HG02943 (cell line): Measurements from ENCODE around the gene DCTN2.
A peak's percentile ranks its signal among the peaks of the same experiment; 100 is the strongest.

Source experiments
- ATAC-seq: cut with Tn5 transposase; IDR thresholded peaks from one replicate; pipeline ENCODE4 v1.9.1; 2021; ENCODE audit warnings: mild to moderate bottlenecking, low read depth, moderate library complexity; ENCODE audit not compliant: unreplicated experiment

Gene DCTN2

GRCh38 chr12:57529831-57530230 is 17.2 kb downstream of the DCTN2 start:
- no peak for ATAC-seq

- ATAC-seq = no peak
Measured at GRCh38 chr12:57528831-57529555, 18.0 kb downstream of the DCTN2 start.

DNA sequence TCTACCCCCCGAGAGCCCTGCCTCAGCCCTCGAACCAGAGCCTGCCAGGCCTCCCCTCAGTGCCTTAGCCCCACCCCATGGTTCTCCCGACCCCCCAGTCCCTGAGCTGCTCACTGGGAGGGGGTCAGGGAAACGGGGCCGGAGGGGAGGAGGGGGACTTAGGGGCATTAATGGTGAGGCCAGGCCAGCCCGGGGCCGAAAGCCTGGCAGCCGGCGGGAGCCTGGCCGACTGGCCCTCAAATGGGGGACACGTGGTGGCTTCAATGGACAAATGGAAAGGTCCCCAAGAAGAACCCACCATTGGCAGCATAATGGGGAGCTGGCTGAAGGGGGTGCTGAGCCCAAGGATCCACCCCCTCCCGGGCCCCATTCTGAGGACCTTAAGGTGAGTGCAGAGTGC is 18.8 kb downstream of the DCTN2 start:
- ATAC-seq = no peak

DNA sequence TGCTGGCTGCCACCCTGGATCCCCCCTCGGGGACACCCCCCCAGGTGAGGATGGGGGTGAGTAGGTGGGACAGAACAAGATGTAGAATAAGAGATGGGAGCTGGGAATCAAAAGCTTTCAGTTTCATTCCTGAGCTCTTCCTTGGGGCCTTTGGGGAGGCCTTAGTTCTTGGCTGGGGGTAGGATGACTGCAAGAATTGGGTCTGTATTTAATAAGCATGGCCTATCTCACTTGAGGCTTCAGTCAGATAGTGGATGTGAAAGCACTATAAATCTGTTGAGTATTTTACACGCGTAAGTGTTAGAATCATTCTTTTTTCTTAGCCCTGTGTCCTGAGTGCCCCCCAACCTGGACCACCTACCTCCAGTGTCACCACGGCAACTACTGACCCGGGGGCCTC is 19.8 kb downstream of the DCTN2 start:
- no peak for ATAC-seq

DNA sequence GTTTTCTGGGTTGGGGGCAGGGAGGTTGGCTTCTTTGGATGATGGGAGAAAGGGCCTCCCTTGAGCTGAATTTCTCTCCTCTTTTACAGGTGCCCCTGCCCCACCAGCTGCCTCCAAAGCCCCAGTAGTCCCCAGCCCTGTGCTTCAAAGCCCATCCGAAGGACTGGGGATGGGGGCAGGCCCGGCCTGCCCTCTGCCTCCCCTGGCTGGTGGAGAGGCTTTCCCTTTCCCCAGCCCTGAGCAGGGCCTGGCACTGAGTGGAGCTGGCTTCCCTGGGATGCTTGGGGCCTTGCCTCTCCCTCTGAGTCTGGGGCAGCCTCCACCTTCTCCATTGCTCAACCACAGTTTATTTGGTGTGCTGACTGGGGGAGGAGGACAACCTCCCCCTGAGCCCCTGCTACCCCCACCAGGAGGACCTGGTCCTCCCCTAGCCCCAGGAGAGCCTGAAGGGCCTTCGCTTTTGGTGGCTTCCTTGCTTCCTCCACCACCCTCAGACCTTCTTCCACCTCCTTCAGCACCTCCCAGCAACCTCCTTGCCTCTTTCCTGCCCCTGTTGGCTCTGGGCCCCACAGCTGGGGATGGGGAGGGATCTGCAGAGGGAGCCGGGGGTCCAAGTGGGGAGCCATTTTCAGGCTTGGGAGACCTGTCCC is 20.4 kb downstream of the DCTN2 start:
- ATAC-seq = no peak

DNA sequence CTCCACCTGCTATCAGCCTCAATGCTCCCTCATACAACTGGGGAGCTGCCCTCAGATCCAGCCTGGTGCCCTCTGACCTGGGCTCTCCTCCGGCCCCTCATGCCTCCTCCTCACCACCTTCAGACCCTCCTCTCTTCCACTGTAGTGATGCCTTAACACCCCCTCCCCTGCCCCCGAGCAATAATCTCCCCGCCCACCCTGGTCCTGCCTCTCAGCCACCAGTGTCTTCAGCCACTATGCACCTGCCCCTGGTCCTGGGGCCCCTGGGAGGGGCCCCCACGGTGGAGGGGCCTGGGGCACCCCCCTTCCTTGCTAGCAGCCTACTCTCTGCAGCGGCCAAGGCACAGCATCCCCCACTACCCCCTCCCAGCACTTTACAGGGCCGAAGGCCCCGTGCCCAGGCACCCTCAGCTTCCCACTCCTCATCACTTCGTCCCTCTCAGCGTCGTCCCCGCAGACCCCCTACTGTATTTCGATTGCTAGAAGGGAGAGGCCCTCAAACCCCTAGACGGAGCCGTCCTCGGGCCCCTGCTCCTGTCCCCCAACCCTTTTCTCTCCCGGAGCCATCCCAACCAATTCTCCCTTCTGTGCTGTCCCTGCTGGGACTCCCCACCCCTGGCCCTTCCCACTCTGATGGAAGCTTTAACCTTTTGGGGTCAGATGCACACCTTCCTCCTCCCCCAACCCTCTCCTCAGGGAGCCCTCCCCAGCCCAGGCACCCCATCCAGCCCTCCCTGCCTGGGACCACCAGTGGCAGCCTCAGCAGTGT is 21.2 kb downstream of the DCTN2 start:
- no peak for ATAC-seq

GRCh38 chr12:57524814-57525614 is 22.0 kb downstream of the DCTN2 start:
- ATAC-seq = no peak

GRCh38 chr12:57523706-57524614 is 23.0 kb downstream of the DCTN2 start:
- no peak for ATAC-seq

DNA sequence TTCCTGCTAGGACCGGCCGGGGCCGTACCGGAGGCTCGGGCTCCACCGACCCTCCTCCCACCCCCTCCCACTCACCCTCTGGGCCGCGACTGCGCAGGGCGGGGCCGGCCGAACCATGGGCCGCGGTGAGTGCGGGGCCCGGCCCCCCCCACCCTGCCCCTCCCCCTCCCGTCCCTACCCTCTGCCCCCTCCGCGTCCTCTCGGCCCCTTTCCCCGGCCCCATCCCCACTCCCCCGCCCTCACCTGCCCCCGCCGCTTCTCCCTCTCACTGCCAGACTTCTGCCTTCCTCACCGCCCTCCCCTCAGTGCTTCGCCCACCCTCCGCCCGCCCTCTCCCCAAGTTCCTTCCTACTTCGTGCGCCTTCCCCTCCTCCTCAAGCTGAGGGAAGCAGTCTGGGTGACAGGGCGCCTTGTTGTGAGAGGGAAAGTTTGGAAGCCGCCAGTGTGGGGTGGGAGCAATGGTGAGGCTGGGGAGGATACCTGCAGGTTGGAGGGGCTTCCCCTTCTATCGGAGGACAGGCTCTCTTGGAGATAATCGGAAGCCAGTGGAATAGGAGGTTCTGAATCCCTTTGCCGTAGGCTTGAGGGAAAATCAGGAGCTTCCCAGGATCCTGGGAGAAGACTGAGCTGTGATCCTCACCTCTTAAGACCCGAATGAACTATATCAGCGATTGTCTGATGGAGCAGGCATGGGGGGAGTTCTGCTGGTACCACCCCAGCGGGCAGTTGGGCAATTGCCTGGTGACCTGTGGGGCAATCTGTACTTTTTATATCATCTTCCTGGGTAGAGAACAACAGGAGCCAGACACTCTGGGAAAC is 23.9 kb downstream of the DCTN2 start:
- ATAC-seq = no peak

- ATAC-seq = peak; percentile 35
Measured at GRCh38 chr12:57522011-57522886, 24.7 kb downstream of the DCTN2 start, which contains the start of gene MBD6. MBD6 (plus strand) TSS chr12:57522824; CDS start chr12:57524304, 1,480 bp downstream.

DNA sequence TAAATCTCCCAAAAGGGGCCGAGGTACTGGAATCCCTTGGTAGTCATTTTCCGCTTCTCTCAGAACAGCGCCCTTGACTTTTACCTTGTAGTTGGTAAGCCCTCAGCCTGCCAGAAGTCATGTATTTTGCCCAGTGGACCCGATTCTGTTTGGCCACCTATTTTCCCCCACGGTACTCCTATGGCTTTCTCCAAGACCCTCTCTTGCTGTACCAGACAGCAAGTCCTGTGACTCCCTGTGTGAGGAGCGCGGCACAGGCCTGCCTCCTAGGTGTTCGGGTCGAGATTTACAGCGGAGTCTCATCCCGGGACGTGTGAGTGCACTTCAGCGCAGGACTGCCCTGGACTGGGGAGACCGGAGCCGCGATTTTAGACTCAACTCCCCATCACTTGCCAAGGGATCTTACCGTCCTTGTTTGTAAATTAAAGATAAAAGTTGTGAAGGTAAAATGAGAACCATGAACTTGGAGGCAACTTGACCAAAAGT is 25.4 kb downstream of the DCTN2 start:
- no peak for ATAC-seq

DNA sequence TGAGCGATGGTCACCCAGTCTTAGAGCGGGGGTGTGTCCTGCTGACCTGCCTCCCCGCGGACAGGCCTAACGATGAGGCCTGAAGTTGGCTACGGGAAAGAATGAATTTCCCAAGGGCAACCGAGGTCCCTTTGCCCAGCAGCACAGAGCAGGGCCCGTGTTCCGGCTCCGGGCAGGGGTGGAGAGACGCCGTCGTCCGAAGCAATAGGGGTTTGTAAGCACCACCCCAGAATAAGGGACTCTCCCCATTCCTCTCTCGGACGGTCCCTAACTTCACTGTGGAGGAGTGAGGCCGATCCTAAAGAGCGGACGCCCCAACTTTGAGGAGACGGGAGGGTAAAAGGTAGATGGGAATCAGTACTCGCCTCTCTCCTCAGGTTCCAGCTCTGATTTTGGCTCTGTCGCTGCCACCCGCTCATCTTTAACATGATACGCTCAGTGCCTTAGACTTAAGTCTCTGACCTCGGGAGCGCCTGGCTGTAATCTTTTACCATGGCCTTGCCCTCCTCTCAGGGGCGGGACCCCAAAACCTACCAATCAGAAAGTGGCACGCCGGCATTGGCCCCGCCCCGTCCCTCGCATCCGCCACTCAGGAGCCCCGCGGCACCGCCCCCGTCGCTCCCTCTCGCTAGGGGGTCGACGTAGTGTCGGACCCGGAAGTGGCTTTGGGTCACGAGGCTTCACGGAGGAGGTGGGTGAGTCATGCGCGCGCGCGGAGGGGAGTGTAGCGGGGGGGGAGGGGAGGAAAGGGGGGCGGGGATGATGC is 26.8 kb downstream of the DCTN2 start, which contains the start of gene DDIT3:
DDIT3 (minus strand) TSS at position 462 of the 766 bp plus-strand sequence. CDS start 3,108 bp downstream, outside the sequence.
- peak; percentile 60 for ATAC-seq

- ATAC-seq = peak; percentile 1
Measured at GRCh38 chr12:57519796-57520052, 27.3 kb downstream of the DCTN2 start.

- no peak for ATAC-seq
Measured at GRCh38 chr12:57518920-57519795, 27.8 kb downstream of the DCTN2 start.

DNA sequence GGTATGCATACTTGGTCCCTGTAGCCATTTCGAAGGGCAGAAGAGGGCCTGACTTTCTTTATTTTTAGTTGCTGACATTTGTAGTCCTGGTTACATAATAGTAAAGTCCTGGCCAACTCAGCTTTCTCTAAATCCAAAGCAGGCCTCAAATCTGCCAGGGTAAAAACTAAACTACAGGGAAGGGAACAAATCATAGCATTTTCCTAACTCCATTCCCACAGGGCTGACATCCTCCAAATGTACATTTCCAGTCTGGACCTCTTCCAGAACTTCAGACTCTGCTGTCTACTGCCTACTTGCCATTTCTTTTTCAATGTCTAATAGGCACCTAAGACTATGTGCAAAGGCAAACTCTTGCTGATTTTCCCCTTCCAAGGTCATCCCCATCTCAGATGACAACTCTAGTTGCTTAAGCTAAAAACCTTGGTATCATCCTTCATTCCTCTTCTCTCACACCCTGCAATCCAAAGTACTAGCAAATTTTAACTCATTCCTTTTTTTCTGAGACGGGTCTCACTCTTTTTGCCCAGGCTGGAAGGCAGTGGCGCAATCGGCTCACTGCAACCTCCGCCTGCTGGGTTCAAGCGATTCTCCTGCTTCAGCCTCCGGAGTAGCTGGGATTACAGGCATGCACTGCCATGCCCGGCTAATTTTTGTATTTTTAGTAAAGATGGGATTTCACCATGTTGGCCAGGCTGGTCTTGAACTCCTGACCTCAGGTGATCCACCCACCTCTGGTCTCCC is 28.6 kb downstream of the DCTN2 start:
- ATAC-seq = no peak
